CD4-positive, CD25-positive, alpha-beta regulatory T cell (primary cell): Measurements from ENCODE around the gene XCR1. TPM values are rescaled to one million over a fixed set of nuclear protein-coding genes. Genes with fewer than 3 reads are reported as not detected.

Experiments used
- ATAC-seq, 2 donors: fragments of 150-1000 bp; cut with Tn5 transposase; one replicate each; pipeline ENCODE4 v1.10.0; 2021; ENCODE audit warnings: low read depth in 2 of 2, moderate number of reproducible peaks in 2 of 2, moderate library complexity in 1 of 2
- DNase-seq, 3 donors: peaks; one replicate each; pipeline versions ENCODE4 v3.0.0 to v3.0.0-alpha.2; 2012 to 2022; ENCODE audit warnings: mixed read lengths in 1 of 3
- H3K27ac ChIP-seq: one replicate; pipeline ENCODE4 v1.7.0; 2013; ENCODE audit warnings: mild to moderate bottlenecking, low read length; ENCODE audit not compliant: insufficient read depth, poor library complexity, severe bottlenecking
- H3K27me3 ChIP-seq: one replicate; pipeline ENCODE4 v1.7.0; 2013; ENCODE audit warnings: low read length; ENCODE audit not compliant: control insufficient read depth, insufficient read depth
- H3K36me3 ChIP-seq: one replicate; pipeline ENCODE4 v1.7.0; 2013; ENCODE audit warnings: mild to moderate bottlenecking, low read length, moderate library complexity; ENCODE audit not compliant: control insufficient read depth, insufficient read depth
- H3K4me1 ChIP-seq: 2 replicates; pipeline ENCODE4 v1.7.0; 2013; ENCODE audit warnings: mild to moderate bottlenecking, low read length; ENCODE audit not compliant: insufficient read depth, control insufficient read depth, poor library complexity, severe bottlenecking
- H3K4me3 ChIP-seq: one replicate; pipeline ENCODE4 v1.7.0; 2013; ENCODE audit warnings: low read depth, mild to moderate bottlenecking, low read length, moderate library complexity
- H3K9me3 ChIP-seq, 2 experiments: 1 replicate in 1 of 2; 2 replicates in 1 of 2; pipeline ENCODE4 v1.7.0; 2013; ENCODE audit warnings: low read length in 2 of 2, mild to moderate bottlenecking in 1 of 2, moderate library complexity in 1 of 2; ENCODE audit not compliant: control insufficient read depth in 2 of 2
- H3K27ac Mint-ChIP-seq, 3 donors: one replicate each; pipeline ENCODE4 v1.8.0; 2020 to 2022; ENCODE audit warnings: mild to moderate bottlenecking in 3 of 3, mixed read lengths in 3 of 3, moderate library complexity in 2 of 3
- H3K27me3 Mint-ChIP-seq: one replicate; pipeline ENCODE4 v1.8.0; 2022; ENCODE audit warnings: mild to moderate bottlenecking, mixed read lengths
- H3K36me3 Mint-ChIP-seq: one replicate; pipeline ENCODE4 v1.8.0; 2020; ENCODE audit warnings: mixed read lengths
- H3K4me1 Mint-ChIP-seq, 4 donors: one replicate each; pipeline ENCODE4 v1.8.0; 2020 to 2022; ENCODE audit warnings: mixed read lengths in 4 of 4, mild to moderate bottlenecking in 1 of 4
- H3K4me3 Mint-ChIP-seq, 4 donors: one replicate each; pipeline ENCODE4 v1.8.0; 2020 to 2022; ENCODE audit warnings: mild to moderate bottlenecking in 4 of 4, mixed read lengths in 4 of 4, moderate library complexity in 3 of 4
- H3K9me3 Mint-ChIP-seq, 7 donors: one replicate each; pipeline ENCODE4 v1.8.0; 2020 to 2022; ENCODE audit warnings: mixed read lengths in 7 of 7, mild to moderate bottlenecking in 3 of 7, moderate library complexity in 2 of 7
- polyA plus RNA-seq, 4 donors: library from polyadenylated mRNA; unstranded; fragments of 300-500 nt; fragmentation: Illumina TruSeq; gene quantifications; one replicate each; pipeline ENCODE4 v1.2.3, GENCODE V29; 2021
- total RNA-seq: library from RNA; stranded (reverse); gene quantifications from one replicate; pipeline ENCODE4 v1.2.3, GENCODE V29; 2022

Gene XCR1
- total and polyA plus RNA-seq, 5 donors from 2014 or later: not detected

- Mint-ChIP-seq H3K27ac (peak overlapping the region; percentile 63 to 96 (median 87)), H3K4me3 (peak overlapping the region in 2 of 4 donors; percentile 5 to 75)
Observed at GRCh38 chr3:45979378-45979777, 47.9 kb downstream of the XCR1 start.

GRCh38 chr3:45978006-45978761 lies 49.1 kb downstream of the XCR1 start:
- Histone ChIP-seq H3K4me3 (peak overlapping the region; percentile 20), H3K36me3 (peaks cover 55% of the 10 kb centered on the region), H3K4me1 (peaks cover 80% of the 10 kb centered on the region), H3K27me3 (no peaks in the 10 kb centered on the region), H3K9me3 (no peaks in the 10 kb centered on the region), H3K27ac (peak overlapping the region; percentile 79)
- ATAC-seq: peak in 1 of 2 donors; percentile 26
- Mint-ChIP-seq H3K9me3 (peaks cover 0 to 3% (median 0%) of the 10 kb centered on the region in 7 donors), H3K27me3 (no peaks in the 10 kb centered on the region), H3K4me1 (peaks cover 37 to 85% (median 58%) of the 10 kb centered on the region in 4 donors), H3K36me3 (peaks cover 57% of the 10 kb centered on the region), H3K4me3 (peak overlapping the region in 3 of 4 donors; percentile 14 to 75 (median 58)), H3K27ac (peak overlapping the region; percentile 90 to 96 (median 96))
- DNase-seq: peak in 1 of 3 donors; percentile 91

More at GRCh38 chr3:45979378-45979777, 47.9 kb downstream of the XCR1 start:
- H3K27me3 Mint-ChIP-seq: no peaks in the 10 kb centered on the region
- Histone ChIP-seq H3K36me3 (peaks cover 67% of the 10 kb centered on the region), H3K27ac (peak overlapping the region; percentile 79), H3K27me3 (no peaks in the 10 kb centered on the region), H3K4me1 (peaks cover 72% of the 10 kb centered on the region), H3K9me3 (no peaks in the 10 kb centered on the region), H3K4me3 (peak overlapping the region; percentile 21)
- peaks cover 33 to 84% (median 56%) of the 10 kb centered on the region in 4 donors for H3K4me1 Mint-ChIP-seq
- DNase-seq: peak in 1 of 3 donors; percentile 25
- ATAC-seq: no peak
- H3K9me3 Mint-ChIP-seq: peaks cover 0 to 3% (median 0%) of the 10 kb centered on the region in 7 donors
- H3K36me3 Mint-ChIP-seq: peaks cover 59% of the 10 kb centered on the region

DNA sequence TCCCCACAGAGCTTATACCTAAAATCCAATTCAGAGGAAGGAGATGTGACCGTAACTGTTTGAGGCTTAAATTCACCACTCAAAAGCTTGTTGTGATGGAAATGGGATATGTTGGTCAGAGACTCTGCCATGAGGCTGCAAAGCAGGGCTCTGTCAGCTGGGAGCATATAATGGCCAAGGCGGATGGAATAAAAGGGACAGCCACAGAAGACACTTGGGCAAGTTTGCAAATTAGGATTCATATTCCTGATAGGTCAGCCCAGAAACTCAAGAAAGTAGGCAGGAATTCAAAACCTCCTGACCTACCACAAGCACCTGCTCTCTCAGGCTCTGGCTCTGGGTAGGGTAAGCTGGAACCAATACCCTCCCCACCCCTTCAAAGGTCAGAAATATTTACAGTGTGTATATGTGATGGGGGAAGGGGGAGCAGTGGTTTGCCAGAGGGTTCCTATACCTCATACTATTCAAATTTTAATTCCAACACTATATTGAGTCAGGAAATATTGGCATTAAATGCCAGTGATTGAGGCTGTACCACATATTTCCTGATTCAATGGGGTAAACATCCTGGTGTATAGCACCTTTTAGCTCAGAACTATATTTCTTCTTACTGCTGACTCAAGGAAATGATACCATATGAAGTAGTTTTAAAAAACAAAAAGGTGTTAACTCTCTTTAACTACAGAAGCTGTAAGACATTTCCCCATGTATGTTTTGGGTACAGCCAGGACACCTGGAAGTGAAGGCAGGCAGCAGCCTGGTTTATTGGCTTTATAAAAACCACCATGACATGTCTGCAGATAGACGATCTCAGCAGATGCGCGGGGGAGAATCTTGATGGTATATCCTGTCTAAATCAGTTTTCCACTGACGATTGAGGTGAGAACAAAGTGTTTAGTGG lies 50.8 kb downstream of the XCR1 start:
- H3K4me1 Mint-ChIP-seq: peaks cover 43 to 89% (median 64%) of the 10 kb centered on the region in 4 donors
- Histone ChIP-seq H3K4me3 (peak overlapping the region; percentile 51), H3K27ac (peak overlapping the region; percentile 79), H3K4me1 (peaks cover 91% of the 10 kb centered on the region), H3K36me3 (peaks cover 55% of the 10 kb centered on the region), H3K27me3 (no peaks in the 10 kb centered on the region), H3K9me3 (no peaks in the 10 kb centered on the region)
- peak overlapping the region; percentile 52 to 93 (median 73) for H3K4me3 Mint-ChIP-seq
- DNase-seq: peak in 2 of 3 donors; percentile 38 to 72
- H3K27me3 Mint-ChIP-seq: no peaks in the 10 kb centered on the region
- peaks cover 62% of the 10 kb centered on the region for H3K36me3 Mint-ChIP-seq
- peaks cover 0 to 3% (median 0%) of the 10 kb centered on the region in 7 donors for H3K9me3 Mint-ChIP-seq
- H3K27ac Mint-ChIP-seq: peak overlapping the region; percentile 76 to 96 (median 86)
- peak; percentile 57 to 65 for ATAC-seq

- H3K4me3 ChIP-seq: peak overlapping the region; percentile 51
- peaks cover 41 to 84% (median 67%) of the 10 kb centered on the region in 4 donors for H3K4me1 Mint-ChIP-seq
- peak overlapping the region; percentile 79 for H3K27ac ChIP-seq
- DNase-seq (peak in 1 of 3 donors; percentile 80), ATAC-seq (peak in 1 of 2 donors; percentile 10)
- peak overlapping the region; percentile 76 to 96 (median 86) for H3K27ac Mint-ChIP-seq
- H3K4me1 ChIP-seq: peaks cover 83% of the 10 kb centered on the region
- peaks cover 0 to 3% (median 0%) of the 10 kb centered on the region in 7 donors for H3K9me3 Mint-ChIP-seq
- H3K36me3 Mint-ChIP-seq: peaks cover 60% of the 10 kb centered on the region
- H3K9me3 ChIP-seq: no peaks in the 10 kb centered on the region
- peaks cover 55% of the 10 kb centered on the region for H3K36me3 ChIP-seq
- H3K27me3 Mint-ChIP-seq: no peaks in the 10 kb centered on the region
- H3K27me3 ChIP-seq: no peaks in the 10 kb centered on the region
- peak overlapping the region in 3 of 4 donors; percentile 25 to 67 (median 52) for H3K4me3 Mint-ChIP-seq
Observed at GRCh38 chr3:45975686-45976085, 51.6 kb downstream of the XCR1 start.

DNA sequence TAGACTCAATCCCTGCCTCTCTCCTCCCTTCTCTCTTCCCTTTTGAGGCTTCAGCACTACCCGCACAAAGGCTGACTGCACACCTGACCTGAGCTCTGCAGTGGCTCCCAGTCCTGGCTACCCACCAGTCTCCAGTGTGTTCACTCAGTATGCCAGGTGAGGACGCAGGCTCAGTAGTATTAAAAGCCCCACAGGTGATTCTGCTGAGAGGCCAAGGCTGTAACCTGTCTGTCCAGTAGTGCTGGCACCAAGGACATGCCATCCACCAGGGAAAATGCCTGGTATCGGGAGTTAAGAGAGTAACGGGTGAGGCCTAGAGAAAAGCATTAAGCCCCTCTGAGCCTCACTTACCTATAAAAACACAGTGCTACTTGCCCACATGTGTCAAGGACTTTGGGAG lies 52.6 kb downstream of the XCR1 start:
- DNase-seq (no peak), ATAC-seq (no peak)
- peaks cover 56% of the 10 kb centered on the region for H3K36me3 ChIP-seq
- Mint-ChIP-seq H3K9me3 (peaks cover 0 to 3% (median 0%) of the 10 kb centered on the region in 7 donors), H3K36me3 (peaks cover 68% of the 10 kb centered on the region), H3K27me3 (no peaks in the 10 kb centered on the region), H3K4me1 (peaks cover 41 to 79% (median 61%) of the 10 kb centered on the region in 4 donors), H3K27ac (peak overlapping the region; percentile 76 to 96 (median 86)), H3K4me3 (peak overlapping the region in 1 of 4 donors; percentile 67)
- no peak overlapping the region for H3K4me3 ChIP-seq
- H3K27me3 ChIP-seq: no peaks in the 10 kb centered on the region
- peaks cover 73% of the 10 kb centered on the region for H3K4me1 ChIP-seq
- H3K9me3 ChIP-seq: no peaks in the 10 kb centered on the region
- peak overlapping the region; percentile 58 for H3K27ac ChIP-seq

DNA sequence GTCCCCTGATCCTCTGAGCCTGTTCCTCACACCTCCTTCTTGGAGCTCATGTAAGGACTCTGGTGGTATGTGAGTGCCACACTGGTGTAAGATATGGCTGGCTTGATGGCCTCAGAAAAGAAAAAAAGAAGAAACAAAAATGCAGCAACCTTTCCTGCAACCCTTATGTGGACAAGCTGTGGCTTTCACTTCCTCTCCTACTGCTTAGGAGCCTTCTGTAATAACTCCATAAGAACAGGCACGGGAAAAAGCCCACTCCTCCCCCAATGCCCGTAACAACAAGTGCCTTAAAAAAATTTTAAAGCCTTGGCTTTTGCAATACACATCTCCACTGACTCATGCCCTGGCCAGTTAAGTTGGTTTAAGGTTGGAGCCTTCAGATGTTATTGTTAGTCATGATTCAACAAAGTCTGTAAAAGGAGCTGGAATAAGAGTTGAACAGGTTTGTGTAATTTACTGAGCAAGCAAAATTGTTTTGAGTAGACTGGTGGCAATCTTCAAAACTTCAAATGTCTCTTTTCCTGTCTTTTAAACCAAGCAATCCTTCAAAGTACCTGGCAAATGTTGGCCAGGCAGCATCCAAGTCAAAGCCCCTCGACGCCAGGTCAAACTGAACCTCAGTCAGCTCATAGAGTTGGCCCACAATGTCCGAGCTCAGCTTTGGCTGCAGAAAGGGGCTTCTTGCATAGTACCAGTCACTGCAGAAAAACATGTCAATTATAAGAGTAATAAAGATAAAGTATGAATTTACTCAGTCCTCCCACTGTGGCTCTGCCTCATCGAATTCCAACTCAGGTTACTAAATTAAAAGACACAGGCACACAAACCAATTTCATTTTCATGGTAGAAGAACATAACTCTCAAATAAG lies 54.5 kb downstream of the XCR1 start:
- Mint-ChIP-seq H3K27ac (peak overlapping the region; percentile 44 to 76 (median 63)), H3K4me1 (peaks cover 26 to 73% (median 53%) of the 10 kb centered on the region in 4 donors), H3K4me3 (peak overlapping the region in 2 of 4 donors; percentile 10 to 12), H3K27me3 (no peaks in the 10 kb centered on the region), H3K36me3 (peaks cover 66% of the 10 kb centered on the region), H3K9me3 (peaks cover 0 to 3% (median 0%) of the 10 kb centered on the region in 7 donors)
- ATAC-seq (no peak), DNase-seq (no peak)
- H3K4me3 ChIP-seq: no peak overlapping the region
- H3K27me3 ChIP-seq: no peaks in the 10 kb centered on the region
- H3K27ac ChIP-seq: peak overlapping the region; percentile 58
- H3K4me1 ChIP-seq: peaks cover 55% of the 10 kb centered on the region
- no peaks in the 10 kb centered on the region for H3K9me3 ChIP-seq
- H3K36me3 ChIP-seq: peaks cover 60% of the 10 kb centered on the region
